Measurements from ENCODE around the gene ARRDC3. TPM values are rescaled to one million over a fixed set of nuclear protein-coding genes. Genes with fewer than 3 reads are reported as not detected.

Gene ARRDC3
- total and polyA plus RNA-seq, 2 experiments from 2014 or later, result 11.9 to 16.5 TPM

DNA sequence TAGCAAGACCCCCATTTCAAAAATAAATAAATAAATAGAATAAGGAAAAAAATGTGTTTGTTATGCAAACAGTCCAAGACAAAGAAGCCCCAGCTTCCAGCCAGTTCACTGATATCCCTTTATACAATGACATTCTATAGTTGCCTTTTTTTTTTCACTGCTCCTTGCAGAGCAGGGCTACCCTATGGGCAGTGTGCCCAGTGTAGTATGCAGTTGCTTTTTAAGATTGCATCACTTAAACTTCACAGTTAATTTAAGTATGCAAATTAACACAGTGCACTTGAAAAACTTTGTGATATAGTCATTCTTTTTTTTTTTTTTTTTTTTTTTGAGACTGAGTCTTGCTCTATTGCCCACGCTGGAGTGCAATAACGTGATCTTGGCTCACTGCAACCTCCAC is 40.8 kb upstream of the ARRDC3 start:
- Mint-ChIP-seq H3K9me3 (no peaks in the 10 kb centered on the region), H3K27me3 (ENCODE audit: insufficient read depth, low read depth, poor library complexity) (peaks cover 2% of the 10 kb centered on the region), H3K36me3 (ENCODE audit: low read depth) (no peaks in the 10 kb centered on the region), H3K4me3 (no peak overlapping the region), H3K27ac (no peak overlapping the region), H3K4me1 (peaks cover 21% of the 10 kb centered on the region)
- Histone ChIP-seq H3F3A (replicated peaks; ENCODE audit: low read depth) (no peaks in the 10 kb centered on the region), H3K79me2 (replicated peaks; ENCODE audit: insufficient read depth) (no peaks in the 10 kb centered on the region), H3K36me3 (ENCODE audit: insufficient read depth) (no peaks in the 10 kb centered on the region), H4K20me1 (replicated peaks; ENCODE audit: insufficient read depth) (no peaks in the 10 kb centered on the region), H3K9me2 (ENCODE audit: insufficient read depth) (0 out of 2 replicates have a peak, but pooled peaks cover 3% of the 10 kb centered on the region), H3K4me2 (no peak overlapping the region), H3K4me3 (no peak overlapping the region), H3K27ac (ENCODE audit: low read depth) (no peak overlapping the region), H2AFZ (no peak overlapping the region), H3K27me3 (ENCODE audit: insufficient read depth) (no peaks in the 10 kb centered on the region), H3K4me1 (ENCODE audit: insufficient read depth) (peaks cover 12% of the 10 kb centered on the region)
- TF ChIP-seq ZNF331 (CRISPR knock-in tag; IDR thresholded peaks at IDR 0.05; ENCODE audit: low read depth) (no peak), EZH2phosphoT487 (IDR thresholded peaks at IDR 0.05; ENCODE audit: unreplicated experiment) (no peak), NANOG (IDR thresholded peaks at IDR 0.05; ENCODE audit: borderline replicate concordance) (no peak), CREB1 (CRISPR knock-in tag; IDR thresholded peaks at IDR 0.05; ENCODE audit: low read depth) (no peak), JUNB (IDR thresholded peaks at IDR 0.05; ENCODE audit: unreplicated experiment) (no peak), EZH2 (IDR thresholded peaks at IDR 0.05; ENCODE audit: low read depth, unreplicated experiment) (no peak), ETS1 (IDR thresholded peaks at IDR 0.05) (no peak), CTCF (conservative IDR thresholded peaks at IDR 0.05; ENCODE audit: low read depth in 2 of 2) (no peak), STAT1 (IDR thresholded peaks at IDR 0.05; ENCODE audit: unreplicated experiment) (no peak), ZNF114 (CRISPR knock-in tag; IDR thresholded peaks at IDR 0.05) (no peak), ZNF462 (CRISPR knock-in tag; IDR thresholded peaks at IDR 0.05) (no peak), POLR2AphosphoS5 (IDR thresholded peaks at IDR 0.05; ENCODE audit: low read depth) (no peak)
- TF ChIP-seq, protein P1, sequence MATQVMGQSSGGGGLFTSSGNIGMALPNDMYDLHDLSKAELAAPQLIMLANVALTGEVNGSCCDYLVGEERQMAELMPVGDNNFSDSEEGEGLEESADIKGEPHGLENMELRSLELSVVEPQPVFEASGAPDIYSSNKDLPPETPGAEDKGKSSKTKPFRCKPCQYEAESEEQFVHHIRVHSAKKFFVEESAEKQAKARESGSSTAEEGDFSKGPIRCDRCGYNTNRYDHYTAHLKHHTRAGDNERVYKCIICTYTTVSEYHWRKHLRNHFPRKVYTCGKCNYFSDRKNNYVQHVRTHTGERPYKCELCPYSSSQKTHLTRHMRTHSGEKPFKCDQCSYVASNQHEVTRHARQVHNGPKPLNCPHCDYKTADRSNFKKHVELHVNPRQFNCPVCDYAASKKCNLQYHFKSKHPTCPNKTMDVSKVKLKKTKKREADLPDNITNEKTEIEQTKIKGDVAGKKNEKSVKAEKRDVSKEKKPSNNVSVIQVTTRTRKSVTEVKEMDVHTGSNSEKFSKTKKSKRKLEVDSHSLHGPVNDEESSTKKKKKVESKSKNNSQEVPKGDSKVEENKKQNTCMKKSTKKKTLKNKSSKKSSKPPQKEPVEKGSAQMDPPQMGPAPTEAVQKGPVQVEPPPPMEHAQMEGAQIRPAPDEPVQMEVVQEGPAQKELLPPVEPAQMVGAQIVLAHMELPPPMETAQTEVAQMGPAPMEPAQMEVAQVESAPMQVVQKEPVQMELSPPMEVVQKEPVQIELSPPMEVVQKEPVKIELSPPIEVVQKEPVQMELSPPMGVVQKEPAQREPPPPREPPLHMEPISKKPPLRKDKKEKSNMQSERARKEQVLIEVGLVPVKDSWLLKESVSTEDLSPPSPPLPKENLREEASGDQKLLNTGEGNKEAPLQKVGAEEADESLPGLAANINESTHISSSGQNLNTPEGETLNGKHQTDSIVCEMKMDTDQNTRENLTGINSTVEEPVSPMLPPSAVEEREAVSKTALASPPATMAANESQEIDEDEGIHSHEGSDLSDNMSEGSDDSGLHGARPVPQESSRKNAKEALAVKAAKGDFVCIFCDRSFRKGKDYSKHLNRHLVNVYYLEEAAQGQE (IDR thresholded peaks at IDR 0.05; ENCODE audit: unreplicated experiment), result no peak
- no peak for DNase-seq (ENCODE audit: low spot score)
- ATAC-seq, result no peak
